GM21367 (cell line): ENCODE data around the gene PCSK7.
"Not testable (repeated sequence)": the region's sequence is repeated elsewhere in the genome, so short reads cannot be mapped to it uniquely, and the experiment has no call there.

Experiments used
- ATAC-seq: cut with Tn5 transposase; IDR thresholded peaks from one replicate; pipeline ENCODE4 v1.9.1; 2021; ENCODE audit not compliant: unreplicated experiment

The PCSK7 gene

GRCh38 chr11:117217141-117218084, 14.5 kb downstream of the PCSK7 start:
- no peak for ATAC-seq

- ATAC-seq: no peak
Measured at GRCh38 chr11:117214404-117215110, 17.3 kb downstream of the PCSK7 start.

- no peak for ATAC-seq
Measured at GRCh38 chr11:117212697-117213355, 19.0 kb downstream of the PCSK7 start.

- ATAC-seq: no peak
Measured at GRCh38 chr11:117210620-117211019, 21.3 kb downstream of the PCSK7 start.

GRCh38 chr11:117209351-117210125, 22.3 kb downstream of the PCSK7 start:
- ATAC-seq: not testable (repeated sequence)

GRCh38 chr11:117208710-117209109, 23.2 kb downstream of the PCSK7 start:
- ATAC-seq: not testable (repeated sequence)

GRCh38 chr11:117207481-117207880, 24.4 kb downstream of the PCSK7 start:
- ATAC-seq: not testable (repeated sequence)

- ATAC-seq: not testable (repeated sequence)
Measured at GRCh38 chr11:117206859-117207258, 25.0 kb downstream of the PCSK7 start.

- ATAC-seq: not testable (repeated sequence)
Measured at GRCh38 chr11:117206111-117206510, 25.8 kb downstream of the PCSK7 start.

- no peak for ATAC-seq
Measured at GRCh38 chr11:117205211-117205818, 26.6 kb downstream of the PCSK7 start.

GRCh38 chr11:117204283-117205080, 27.4 kb downstream of the PCSK7 start:
- ATAC-seq: no peak

GRCh38 chr11:117203069-117203407, 28.8 kb downstream of the PCSK7 start:
- ATAC-seq: no peak

- ATAC-seq: no peak
Measured at GRCh38 chr11:117202386-117203068, 29.3 kb downstream of the PCSK7 start.

- no peak for ATAC-seq
Measured at GRCh38 chr11:117201658-117202305, 30.1 kb downstream of the PCSK7 start.

GRCh38 chr11:117200813-117201657, 30.8 kb downstream of the PCSK7 start:
- ATAC-seq: no peak

GRCh38 chr11:117199916-117200812, 31.7 kb downstream of the PCSK7 start:
- no peak for ATAC-seq
